HEK293 (cell line): ENCODE data around the gene MITF.

Experiments
- ZNF202 ChIP-seq: fragments of 450-650 bp; formaldehyde crosslinking; IDR thresholded peaks from 2 replicates; pipeline ENCODE4 v1.5.1; 2016; ENCODE audit warnings: missing biosample characterization, missing genetic modification characterization, borderline replicate concordance
- TF ChIP-seq, protein P1 (sequence below): fragments of 450-650 bp; formaldehyde crosslinking; IDR thresholded peaks from 2 replicates; pipeline ENCODE4 v1.5.1; 2016; ENCODE audit warnings: missing biosample characterization, missing genetic modification characterization

DNA sequence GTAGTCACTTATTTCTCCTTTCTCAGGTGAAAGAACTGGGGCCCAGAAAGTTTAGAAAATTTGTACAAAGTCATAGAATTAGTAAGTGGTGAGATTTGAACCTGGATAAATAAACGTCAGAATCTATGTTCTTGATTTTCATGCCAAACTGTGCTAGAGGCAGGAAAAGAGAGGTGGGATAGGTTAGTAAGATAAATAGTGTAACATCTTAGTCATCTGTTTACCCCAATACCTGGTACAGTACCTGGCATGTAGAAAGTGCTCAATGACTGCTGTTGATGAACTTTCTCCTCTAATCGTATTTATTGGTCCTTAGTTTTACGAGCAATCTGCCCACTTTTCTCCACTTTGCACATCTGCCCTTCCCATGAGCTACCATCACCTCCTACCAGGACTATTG lies 124.9 kb downstream of the MITF start:
- TF ChIP-seq, protein P1, sequence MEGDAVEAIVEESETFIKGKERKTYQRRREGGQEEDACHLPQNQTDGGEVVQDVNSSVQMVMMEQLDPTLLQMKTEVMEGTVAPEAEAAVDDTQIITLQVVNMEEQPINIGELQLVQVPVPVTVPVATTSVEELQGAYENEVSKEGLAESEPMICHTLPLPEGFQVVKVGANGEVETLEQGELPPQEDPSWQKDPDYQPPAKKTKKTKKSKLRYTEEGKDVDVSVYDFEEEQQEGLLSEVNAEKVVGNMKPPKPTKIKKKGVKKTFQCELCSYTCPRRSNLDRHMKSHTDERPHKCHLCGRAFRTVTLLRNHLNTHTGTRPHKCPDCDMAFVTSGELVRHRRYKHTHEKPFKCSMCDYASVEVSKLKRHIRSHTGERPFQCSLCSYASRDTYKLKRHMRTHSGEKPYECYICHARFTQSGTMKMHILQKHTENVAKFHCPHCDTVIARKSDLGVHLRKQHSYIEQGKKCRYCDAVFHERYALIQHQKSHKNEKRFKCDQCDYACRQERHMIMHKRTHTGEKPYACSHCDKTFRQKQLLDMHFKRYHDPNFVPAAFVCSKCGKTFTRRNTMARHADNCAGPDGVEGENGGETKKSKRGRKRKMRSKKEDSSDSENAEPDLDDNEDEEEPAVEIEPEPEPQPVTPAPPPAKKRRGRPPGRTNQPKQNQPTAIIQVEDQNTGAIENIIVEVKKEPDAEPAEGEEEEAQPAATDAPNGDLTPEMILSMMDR (tag by site-specific recombination), result no peak
- TF ChIP-seq ZNF202, result no peak
